ENCODE data around the gene CHCHD2. TPM values are rescaled to one million over a fixed set of nuclear protein-coding genes. Genes with fewer than 3 reads are reported as not detected.
"Not testable (repeated sequence)": the region's sequence is repeated elsewhere in the genome, so short reads cannot be mapped to it uniquely, and the experiment has no call there.

CHCHD2 gene
- total and polyA plus RNA-seq, 2 of the 8 experiments (the other 6 are each of a cell fraction or from before 2014, with no cell fraction given): 112 to 300 TPM

- CTCF ChIA-PET (ENCODE audit: partially characterized antibody): interaction anchor here (0.6 kb wide), 3 partner anchors 10 to 583 kb away, joined by 3 to 4 read pairs (median 3); no protein-coding TSS in a partner anchor
- not testable (repeated sequence) for FAIRE-seq; H3K56ac ChIP-seq (replicated peaks; ENCODE audit: insufficient read length, low read depth, low read length)
These were observed 7.9 kb downstream of the CHCHD2 start for GRCh38 chr7:56098187-56099008.

More at GRCh38 chr7:56098187-56099008, 7.9 kb downstream of the CHCHD2 start:
- not testable (repeated sequence) for H2AK5ac ChIP-seq (ENCODE audit: low read depth, low read length); H3K23ac ChIP-seq (ENCODE audit: insufficient read length); H3K27me3 ChIP-seq (replicated peaks in 1 of 4; ENCODE audit: control insufficient read depth in 3 of 4, extremely low read depth in 1 of 4, insufficient read depth in 3 of 4, low read length in 3 of 4); H4K5ac ChIP-seq (ENCODE audit: insufficient read length, low read depth, low read length); H2BK12ac ChIP-seq (ENCODE audit: low read depth, low read length); H3K4ac ChIP-seq (replicated peaks; ENCODE audit: insufficient read length, low read depth, low read length); H3K27ac ChIP-seq (ENCODE audit: low read depth, low read length); H2AFZ ChIP-seq (ENCODE audit: low read length); H3K4me3 ChIP-seq (ENCODE audit: extremely low read depth in 1 of 4, insufficient read depth in 2 of 4, low read depth in 3 of 4, low read length in 4 of 4); H2BK120ac ChIP-seq (replicated peaks; ENCODE audit: low read depth, low read length); H4K20me1 ChIP-seq (replicated peaks in 1 of 2; ENCODE audit: control insufficient read depth in 1 of 2, insufficient read depth in 2 of 2, low read length in 2 of 2); H3K18ac ChIP-seq (ENCODE audit: extremely low read depth, low read length); H3K9me3 ChIP-seq (ENCODE audit: insufficient read depth in 2 of 2, low read depth in 1 of 2, low read length in 1 of 2); DNase-seq (ENCODE audit: low read depth in 1 of 2, low spot score in 2 of 2); H3K79me2 ChIP-seq (ENCODE audit: control insufficient read depth in 1 of 2, insufficient read depth in 2 of 2, low read length in 2 of 2); H4K8ac ChIP-seq (ENCODE audit: extremely low read depth, insufficient read depth, low read length); H2BK20ac ChIP-seq (ENCODE audit: low read length); H3K4me2 ChIP-seq (ENCODE audit: insufficient read depth in 1 of 2, low read depth in 2 of 2, low read length in 2 of 2); H2BK15ac ChIP-seq (ENCODE audit: low read length); H3K14ac ChIP-seq (ENCODE audit: insufficient read length); H3K4me1 ChIP-seq (replicated peaks in 1 of 4; ENCODE audit: control insufficient read depth in 3 of 4, insufficient read depth in 4 of 4, low read length in 3 of 4); H2BK5ac ChIP-seq (ENCODE audit: low read depth, low read length); H3K23me2 ChIP-seq (ENCODE audit: low read depth, low read length); H3K9ac ChIP-seq (replicated peaks in 1 of 4; ENCODE audit: extremely low read depth in 1 of 4, low read depth in 3 of 4, low read length in 3 of 4); H3K79me1 ChIP-seq (ENCODE audit: low read depth, low read length); H4K91ac ChIP-seq (replicated peaks; ENCODE audit: insufficient read length, low read length)
- 82% methylated on average over 8 of the region's 8 CpGs; no CpG with 5 or more reads in 1 of the 2 experiments for WGBS, 2 experiments (ENCODE audit: extremely low coverage in 1 of 2, insufficient coverage in 1 of 2, insufficient read length in 1 of 2, insufficient replicate concordance in 2 of 2, low coverage in 1 of 2, low lambda C conversion rate in 2 of 2, missing lambda C conversion rate in 1 of 2)
- POLR2A ChIA-PET (ENCODE audit: partially characterized antibody): interaction anchor here (1.4 kb wide), 1 partner anchor 9 kb away, joined by 4 read pairs; no protein-coding TSS in a partner anchor
- peaks cover 0 to 24% (median 9%) of the 10 kb centered on the region in 4 experiments; a peak in 5 of 8 replicates for H3K36me3 ChIP-seq (ENCODE audit: control insufficient read depth in 2 of 4, insufficient read depth in 4 of 4, low read length in 3 of 4)

Data from H1 (cell line).